HL-60/S4 treated with retinoic acid at 250 ng/mL for 4 days and 3 days (cell line): ENCODE data around the gene ADGRE2.
"Not testable (repeated sequence)": the region's sequence is repeated elsewhere in the genome, so short reads cannot be mapped to it uniquely, and the experiment has no call there.

Experiments used
- in situ Hi-C: fragments of 300-500 bp; cut with MboI; formaldehyde crosslinking; loops from 2 replicates; pipeline ENCODE4 v1.7.0; 2022; ENCODE audit warnings: low sequenced_read_pairs

Gene ADGRE2

DNA sequence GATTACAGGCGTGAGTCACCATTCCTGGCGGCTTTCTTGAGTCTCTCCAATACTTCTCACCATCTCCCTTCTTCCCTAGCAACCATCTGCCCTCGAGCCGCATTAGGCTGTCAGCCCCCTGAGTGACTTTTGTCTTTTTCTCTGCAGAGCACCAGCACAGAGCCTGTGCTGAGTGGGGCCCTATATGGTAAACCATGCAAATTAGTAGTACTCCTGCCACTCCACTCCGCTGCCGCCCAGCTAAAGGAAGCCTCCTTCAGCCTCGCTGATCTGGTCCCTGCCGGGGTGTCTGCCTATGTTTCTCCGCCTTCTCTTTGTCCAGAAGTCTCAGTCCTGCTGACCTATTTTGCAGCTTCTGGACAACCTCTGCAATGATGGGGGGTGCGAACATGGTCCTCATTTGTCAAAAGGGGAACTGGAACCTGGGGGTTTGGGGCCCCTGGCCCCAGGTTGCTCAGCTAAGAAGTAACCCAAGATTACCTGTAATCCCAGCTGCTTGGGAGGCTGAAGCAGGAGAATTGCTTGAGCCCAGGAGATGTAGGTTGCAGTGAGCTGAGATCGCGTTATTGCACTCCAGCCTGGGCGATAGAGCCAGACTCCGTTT, 2.4 kb upstream of the ADGRE2 start:
- in situ Hi-C loops, result not testable (repeated sequence)

DNA sequence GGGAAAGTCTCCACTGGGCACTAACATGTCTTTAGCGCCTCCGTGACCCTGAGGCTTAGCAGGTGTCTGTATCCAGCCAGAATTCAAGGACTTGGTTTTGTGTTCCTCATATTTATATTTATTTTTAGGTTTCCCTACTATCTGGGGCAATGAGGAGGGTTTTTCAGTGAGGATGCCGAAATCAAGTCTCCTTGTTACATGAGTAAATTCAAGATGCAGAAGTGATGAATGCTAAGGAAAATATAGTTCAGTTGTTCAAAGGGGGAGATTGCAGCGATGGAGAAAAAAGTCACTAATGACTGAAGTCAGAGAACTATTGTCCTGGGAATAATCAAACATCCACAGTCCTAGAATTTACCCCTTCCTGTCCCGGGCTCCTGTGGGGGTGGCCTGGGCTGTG, 791 bp upstream of the ADGRE2 start:
- in situ Hi-C loops, result no loop called here

DNA sequence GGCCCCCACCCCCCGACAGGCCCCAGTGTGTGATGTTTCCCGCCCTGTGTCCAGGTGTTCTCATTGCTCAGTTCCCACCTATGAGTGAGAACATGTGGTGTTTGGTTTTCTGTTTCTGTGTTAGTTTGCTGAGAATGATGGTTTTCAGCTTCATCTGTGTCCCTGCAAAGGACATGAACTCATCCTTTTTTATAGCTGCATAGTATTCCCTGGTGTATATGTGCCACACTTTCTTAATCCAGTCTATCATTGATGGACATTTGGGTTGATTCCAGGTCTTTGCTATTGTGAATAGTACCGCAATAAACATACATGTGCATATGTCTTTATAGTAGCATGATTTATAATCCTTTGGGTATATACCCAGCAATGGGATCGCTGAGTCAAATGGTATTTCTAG, 715 bp downstream of the ADGRE2 start:
- in situ Hi-C loops, result not testable (repeated sequence)

DNA sequence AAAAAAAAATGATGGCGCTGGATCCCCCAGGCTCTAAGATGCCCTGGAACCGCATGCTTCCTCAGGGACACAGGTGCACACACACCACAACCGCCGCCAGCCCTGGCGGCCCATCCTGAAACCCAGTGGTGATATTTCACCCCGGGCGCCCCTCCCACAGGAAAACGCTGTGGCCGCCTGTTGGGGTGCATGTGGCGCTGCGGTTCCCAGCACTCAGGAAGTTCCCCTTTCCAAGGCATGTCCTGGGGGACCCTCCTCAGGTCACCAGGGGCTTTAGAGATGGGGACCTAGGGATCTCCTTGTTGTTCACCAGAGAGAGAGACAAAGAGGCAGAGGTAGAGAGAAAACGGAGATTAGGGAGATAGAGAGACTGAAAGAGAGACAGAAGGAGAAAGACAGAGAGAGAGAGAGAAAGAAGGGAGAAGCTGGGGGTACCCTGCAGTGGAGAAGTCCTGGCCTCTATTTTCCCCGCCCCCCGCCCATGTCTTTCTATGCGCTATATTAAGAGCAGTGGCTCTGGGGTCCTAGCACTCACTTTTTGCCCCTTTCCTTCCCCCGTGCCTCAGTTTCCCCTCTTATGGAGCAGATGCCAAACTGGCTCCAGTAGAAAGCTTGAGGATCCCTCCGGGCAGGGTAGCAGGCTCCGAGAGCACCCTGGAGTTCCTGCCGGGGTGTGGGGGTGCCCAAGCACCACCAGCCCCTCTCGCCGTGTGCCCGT, 2.3 kb downstream of the ADGRE2 start:
- in situ Hi-C loops, result no loop called here

DNA sequence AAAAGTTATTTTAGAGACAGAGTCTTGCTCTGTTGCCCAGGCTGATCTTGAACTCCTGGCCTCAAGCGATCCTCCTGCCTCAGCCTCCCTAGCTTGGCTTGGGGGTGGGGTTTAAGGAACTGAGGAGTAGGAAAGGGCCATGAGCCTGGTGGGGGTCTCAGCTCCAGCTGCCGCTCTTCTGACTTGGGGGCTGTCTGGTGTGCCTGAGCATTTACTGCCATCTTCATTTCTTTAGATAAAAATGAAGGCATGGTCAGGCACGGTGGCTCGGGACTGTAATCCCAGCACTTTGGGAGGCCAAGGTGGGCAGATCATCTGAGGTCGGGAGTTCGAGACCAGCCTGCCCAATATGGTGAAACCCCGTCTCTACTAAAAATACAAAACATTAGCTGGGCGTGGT, 3.0 kb downstream of the ADGRE2 start:
- in situ Hi-C loops, result not testable (repeated sequence)

DNA sequence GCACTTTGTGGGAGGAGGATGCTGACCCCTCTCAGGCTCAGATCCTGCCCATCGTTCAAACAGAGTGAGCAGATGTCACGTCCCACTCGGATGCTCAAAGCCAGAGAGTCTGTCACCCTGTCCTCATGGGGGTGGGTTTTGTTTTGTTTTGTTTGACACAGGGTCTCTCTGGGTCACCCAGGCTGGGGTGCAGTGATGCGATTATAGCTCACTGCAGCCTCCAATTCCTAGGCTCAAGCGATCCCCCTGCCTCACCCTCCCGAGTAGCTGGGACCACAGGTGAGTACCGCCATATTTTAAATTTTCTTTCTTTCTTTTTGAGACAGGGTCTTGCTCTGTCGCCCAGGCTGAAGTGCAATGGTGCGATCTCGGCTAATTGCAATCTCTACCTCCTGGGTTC, 4.0 kb downstream of the ADGRE2 start:
- in situ Hi-C loops, result no loop called here

DNA sequence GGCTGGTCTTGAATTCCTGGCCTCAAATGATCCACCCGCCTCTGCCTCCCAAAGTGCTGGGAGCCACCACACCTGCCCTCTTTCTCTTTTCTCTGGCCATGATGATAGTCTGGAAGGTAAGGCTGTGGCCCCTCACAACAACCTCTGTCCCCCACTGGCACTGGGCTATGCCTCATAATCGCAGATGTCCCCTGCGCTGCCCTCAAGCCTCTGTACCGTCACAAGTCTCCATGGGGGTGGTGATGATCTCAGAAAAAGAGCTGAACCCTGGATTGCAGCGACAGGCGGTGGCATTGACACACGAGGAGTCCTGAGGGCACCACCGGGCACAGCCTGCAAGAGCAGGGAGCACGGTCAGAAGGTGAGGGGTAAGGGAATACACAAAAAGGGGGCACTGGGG, 4.6 kb downstream of the ADGRE2 start:
- in situ Hi-C loops, result not testable (repeated sequence)

DNA sequence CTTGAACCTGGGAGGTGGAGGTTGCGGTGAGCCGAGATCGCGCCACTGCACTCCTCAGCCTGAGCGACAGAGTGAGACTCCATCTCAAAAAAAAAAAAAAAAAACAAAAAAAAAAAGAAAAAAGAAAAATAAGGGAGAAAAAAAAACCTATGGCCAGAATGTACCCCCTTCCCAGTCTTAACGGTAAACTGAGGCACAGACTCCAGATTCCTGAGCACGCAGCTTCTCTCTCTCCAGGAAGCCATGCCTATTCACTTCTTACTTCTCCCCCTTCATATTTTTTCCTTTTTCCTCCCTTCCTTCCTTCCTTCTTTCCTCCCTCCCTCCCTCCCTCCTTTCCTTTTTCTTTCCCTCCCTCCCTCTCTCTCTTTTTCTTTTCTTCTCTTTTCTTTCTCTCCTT, 5.4 kb downstream of the ADGRE2 start:
- in situ Hi-C loops, result no loop called here

DNA sequence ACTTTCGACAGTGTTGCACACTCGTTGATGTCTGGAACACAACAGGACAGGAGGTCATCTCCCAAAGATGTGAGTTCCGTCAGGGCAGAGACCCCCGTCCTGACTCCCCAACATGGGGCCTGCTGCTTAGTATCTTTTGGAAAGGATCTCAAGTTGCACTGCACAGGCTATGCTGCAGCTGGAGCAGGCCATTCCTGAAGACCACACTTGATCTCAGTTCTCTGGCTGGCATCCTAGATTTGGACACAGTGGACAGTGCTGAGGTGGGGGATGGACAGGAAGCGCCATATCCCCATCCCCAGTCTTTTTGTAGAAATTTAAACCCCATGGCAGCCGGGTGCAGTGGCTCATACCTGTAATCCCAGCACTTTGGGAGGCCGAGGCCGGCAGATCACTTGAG, 5.9 kb downstream of the ADGRE2 start:
- in situ Hi-C loops, result no loop called here

DNA sequence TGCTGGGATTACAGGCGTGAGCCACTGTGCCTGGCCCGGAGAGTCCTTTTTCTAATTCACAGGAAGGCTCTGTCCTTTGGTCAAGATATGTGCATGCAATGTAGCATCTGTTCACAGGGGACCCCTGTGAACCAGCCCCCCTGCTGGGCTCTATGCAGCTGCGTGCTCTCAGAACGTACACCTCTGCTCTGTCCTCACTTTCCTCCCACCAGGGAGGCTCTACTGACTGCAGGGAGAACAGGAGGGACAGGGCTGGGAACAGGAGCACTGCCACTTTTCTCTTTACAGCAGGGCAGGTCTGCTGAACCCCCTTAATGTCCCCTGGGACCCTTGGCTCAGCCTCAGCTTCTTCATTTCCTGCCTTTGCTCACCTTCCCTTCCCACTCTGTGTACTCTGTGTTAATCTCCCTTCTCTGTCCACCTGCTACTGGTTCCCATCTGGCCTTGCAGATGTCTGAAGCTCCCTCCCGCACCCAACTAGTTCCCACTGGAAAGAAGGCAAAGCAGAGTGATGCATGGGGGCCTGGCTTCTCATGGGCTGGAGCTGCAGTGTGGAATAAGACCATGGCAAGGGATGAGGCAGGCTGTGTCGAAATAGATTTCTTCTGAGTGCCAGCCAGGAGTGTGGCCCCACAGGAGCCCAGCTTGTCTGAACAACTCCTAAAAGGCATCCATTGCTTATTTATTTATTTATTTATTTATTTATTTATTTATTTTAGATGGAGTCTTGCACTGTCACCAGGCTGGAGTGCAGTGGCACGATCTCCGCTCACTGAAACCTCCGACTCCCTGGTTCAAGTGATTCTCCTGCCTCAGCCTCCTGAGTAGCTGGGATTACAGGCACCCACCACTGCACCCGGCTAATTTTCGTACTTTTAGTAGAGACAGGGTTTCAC, 7.2 kb downstream of the ADGRE2 start:
- in situ Hi-C loops, result no loop called here

DNA sequence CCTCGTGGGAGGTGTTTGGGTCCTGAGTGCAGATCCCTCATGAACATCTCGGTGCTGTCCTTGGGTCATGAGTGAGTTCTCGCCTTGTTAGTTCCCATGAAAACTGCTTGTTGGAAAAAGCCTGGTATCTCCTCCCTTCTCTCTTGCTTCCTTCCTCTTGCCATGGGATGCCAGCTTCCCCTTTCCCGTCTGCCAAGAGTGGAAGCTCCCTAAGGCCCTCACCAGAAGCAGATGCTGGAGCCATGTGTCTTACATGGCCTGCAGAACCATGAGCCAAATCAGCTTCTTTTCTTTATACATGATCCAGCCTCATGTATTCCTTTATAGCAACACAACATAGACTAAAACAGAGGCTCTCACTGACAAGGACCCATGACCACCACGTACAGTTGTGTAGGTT, 8.2 kb downstream of the ADGRE2 start:
- in situ Hi-C loops, result no loop called here

DNA sequence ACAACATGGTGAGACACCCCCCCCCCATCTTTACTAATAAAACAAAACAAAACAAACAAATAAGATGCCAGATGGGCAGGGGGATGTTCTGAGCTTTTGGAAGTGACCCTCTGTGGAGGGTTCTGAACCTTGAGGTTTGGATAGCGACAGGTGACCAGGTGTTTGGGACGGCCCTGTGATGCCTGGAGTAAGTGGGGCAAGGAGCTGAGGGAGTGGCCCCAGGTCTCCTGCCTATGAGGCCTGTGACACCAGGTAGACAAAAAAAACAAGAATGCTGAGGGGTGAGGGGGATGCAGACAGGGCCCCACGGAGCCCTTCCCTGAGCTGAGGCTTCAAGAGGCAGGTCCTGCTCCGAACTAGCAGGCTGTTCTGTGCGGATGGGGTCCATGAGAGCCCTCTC, 9.2 kb downstream of the ADGRE2 start:
- in situ Hi-C loops, result no loop called here

DNA sequence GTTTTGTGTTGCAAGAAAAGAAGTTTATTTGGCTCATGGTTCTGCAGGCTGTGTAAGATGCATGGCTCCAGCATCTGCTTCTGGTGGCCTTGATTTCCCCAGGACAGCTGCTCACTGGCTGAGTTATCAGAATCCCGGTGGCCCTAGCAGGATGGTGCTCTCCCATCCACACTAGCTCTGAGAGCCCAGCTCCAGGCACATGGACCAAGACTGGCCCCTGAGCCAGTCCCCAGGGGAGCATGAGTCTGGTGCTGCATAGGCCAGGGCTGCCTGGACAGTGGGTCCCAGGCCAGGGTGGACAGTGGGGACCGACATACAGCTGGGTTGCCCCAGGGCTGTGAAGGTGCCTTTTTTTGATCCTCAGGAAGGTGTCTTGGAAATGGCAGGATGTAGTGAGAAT, 10.4 kb downstream of the ADGRE2 start:
- in situ Hi-C loops, result no loop called here

DNA sequence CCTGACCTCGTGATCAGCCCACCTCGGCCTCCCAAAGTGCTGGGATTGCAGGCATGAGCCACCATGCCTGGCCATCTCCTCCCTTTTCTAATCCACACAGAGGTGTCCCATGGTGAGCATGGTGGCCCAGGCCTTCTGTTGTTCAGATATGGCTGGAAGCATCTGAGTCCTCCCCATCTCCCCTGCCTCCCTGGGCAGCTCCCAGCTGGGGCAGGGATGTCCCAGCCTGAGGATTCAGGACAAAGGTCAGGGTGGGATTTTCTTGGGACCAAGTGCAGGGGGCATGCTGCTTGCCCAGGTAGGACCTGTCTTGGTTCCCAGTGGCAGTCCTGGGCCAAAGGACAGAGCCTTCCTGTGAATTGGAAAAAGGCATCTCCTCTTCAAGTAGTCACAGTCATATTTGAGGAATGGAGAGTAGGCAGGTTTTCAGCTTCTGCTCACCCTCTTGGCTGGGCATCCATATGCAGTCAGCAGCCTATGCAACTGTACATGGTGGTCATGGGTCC, 10.8 kb downstream of the ADGRE2 start:
- in situ Hi-C loops, result no loop called here

DNA sequence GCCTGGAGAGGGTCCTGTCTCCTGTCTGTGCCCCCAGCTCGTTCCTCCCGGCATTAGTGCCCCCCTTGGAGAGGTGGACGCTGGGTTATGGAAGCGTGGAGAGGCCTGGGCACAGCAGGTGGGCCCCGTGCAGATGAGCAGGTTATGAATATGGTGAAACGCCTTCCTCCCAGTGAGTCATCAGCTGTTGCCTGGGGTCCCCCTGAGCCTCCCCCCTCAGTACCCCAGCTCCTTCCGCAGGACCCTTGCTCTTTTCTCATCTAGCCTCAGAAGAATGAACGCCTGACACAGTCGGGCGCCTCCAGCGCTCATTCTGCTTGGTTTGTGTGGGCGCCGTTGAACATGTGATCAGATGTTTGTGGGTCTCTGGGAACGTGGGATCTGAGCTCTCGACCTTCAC, 12.5 kb downstream of the ADGRE2 start:
- in situ Hi-C loops, result not testable (repeated sequence)

DNA sequence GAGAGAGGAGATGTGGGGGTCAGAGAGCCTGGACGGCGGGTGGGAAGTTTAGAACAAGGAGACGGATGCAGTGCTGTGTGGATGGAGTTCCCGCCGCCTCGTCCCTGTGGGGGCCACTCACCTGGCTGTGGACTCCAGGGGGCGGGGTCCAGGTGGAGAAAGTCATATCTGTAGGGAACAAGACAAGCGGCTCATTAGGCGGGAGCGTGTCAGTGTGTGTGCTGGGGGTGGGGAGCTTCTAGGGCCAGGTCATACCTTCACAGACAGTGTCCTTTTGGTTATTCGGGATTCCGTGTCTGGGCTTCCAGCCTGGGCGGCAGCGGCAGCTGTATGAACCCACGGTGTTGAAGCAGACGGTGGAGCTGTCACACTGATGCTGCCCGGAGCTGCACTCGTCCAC, 13.0 kb downstream of the ADGRE2 start:
- in situ Hi-C loops, result not testable (repeated sequence)

DNA sequence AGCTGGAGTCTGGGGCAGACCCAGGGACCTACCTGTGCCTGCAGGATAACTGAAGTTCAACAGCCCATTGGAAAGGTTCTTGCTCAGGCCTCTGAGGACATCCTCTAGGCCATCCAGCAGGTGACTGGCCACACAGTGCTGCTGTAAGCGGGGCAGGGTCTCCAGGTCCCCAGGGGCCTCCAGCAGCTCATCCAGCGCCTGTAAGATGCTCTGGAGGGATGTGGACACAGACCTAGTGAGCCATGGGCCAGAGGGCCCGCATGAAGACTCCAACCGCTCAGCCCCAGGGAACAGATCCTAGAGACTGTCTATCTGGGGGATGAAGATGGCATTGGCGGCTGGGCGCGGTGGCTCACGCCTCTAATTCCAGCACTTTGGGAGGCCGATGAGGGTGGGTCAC, 14.0 kb downstream of the ADGRE2 start:
- in situ Hi-C loops, result no loop called here

DNA sequence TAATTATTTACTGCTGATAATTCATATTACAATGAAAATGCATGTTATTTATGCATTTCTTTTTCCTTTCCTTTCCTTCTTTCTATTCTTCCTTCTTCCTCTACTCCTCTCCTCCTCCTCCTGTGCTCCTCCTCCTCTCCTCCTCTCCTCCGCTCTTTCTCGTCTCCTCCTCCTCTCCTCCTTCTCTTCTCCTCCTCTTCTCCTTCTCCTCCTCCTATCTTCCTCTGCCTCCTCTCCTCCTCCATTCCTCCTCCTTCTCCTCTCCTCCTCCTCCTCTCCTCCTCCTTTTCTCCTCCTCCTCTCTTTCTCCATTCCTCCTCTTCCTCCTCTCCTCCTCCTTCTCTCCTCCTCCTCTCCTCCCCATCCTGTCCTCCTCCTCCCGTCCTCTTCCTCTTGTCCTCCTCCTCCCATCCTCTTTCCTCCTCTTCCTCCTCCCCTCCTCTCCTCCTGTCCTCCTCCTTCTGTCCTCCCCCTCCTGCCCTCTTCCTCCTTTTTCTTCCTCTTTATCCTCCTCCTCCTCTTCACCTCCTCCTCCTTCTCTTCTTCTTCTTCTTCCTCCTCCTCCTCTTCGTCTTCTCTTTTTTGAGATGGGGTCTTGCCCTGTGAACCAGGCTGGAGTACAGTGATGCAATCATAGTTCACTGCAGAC, 14.7 kb downstream of the ADGRE2 start:
- in situ Hi-C loops, result no loop called here

DNA sequence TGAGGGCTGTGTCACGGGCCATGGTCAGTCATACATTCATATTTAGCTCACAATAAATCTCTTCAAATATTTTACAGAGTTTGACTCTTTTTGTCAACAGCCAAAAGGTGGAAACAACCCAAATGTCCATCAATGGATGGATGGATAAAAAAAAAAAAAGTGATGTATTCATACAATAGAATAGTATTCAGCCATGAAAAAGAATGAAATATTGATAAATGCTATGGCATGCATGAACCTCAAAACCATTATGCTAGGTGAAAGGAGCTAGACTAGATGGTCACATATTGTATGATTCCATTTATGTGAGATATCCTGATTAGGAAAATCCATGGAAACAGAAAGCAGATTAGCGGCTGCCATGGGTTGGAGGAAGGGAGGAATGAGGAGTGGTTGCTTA, 16.2 kb downstream of the ADGRE2 start:
- in situ Hi-C loops, result no loop called here

DNA sequence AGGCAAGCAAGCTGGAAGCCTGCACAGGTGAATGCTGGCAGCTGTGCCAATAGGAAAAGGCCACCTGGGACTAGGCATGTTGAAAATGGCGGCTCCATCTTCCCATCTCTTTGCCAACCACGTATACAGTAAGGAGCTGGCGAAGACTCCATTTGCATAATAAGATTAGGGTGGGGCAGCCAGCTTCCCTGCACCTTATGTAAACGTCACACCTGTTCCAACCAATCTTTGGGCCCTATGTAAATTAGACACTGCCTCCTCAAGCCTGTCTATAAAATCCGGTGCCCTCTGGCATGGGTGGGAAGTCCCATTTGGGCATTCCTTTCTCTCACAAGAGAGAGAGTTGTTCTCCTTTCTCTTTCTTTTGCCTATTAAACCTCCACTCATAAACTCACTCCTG, 16.8 kb downstream of the ADGRE2 start:
- in situ Hi-C loops, result no loop called here

DNA sequence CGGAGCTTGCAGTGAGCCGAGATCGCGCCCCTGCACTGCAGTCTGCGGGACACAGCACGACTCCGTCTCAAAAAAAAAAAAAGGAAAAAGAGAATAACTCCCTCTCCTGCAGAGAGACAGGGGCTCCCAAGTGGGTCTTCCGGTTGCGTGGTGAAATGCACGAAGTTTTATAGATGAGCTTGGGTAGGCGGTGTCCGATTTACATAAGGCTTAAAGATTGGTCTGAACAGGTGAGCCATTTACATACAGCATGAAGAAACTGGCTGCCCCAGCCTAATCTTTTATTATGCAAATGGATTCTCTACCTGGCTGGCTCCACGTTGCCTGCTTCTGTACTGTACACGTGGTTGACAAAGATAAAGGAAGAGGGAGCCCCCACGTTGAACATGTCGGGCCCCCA, 19.5 kb downstream of the ADGRE2 start:
- in situ Hi-C loops, result no loop called here
